Nephron progenitor cell (in vitro differentiated cells): ENCODE data around the gene UQCRC1.

Experiments
- DNase-seq: peaks from one replicate; pipeline ENCODE4 v3.0.0; 2021
- H3K27ac Mint-ChIP-seq: 2 replicates; pipeline ENCODE4 v1.8.0; 2021; ENCODE audit warnings: mild to moderate bottlenecking, moderate library complexity, mixed read lengths
- H3K27me3 Mint-ChIP-seq: 2 replicates; pipeline ENCODE4 v1.8.0; 2021; ENCODE audit warnings: mild to moderate bottlenecking, low read depth, mixed read lengths; ENCODE audit not compliant: poor library complexity
- H3K36me3 Mint-ChIP-seq: 2 replicates; pipeline ENCODE4 v1.8.0; 2021; ENCODE audit warnings: low read depth, mixed read lengths
- H3K4me1 Mint-ChIP-seq: 2 replicates; pipeline ENCODE4 v1.8.0; 2021; ENCODE audit warnings: mixed read lengths
- H3K4me3 Mint-ChIP-seq: 2 replicates; pipeline ENCODE4 v1.8.0; 2021; ENCODE audit warnings: mild to moderate bottlenecking, moderate library complexity, mixed read lengths
- H3K9me3 Mint-ChIP-seq: 2 replicates; pipeline ENCODE4 v1.8.0; 2021; ENCODE audit warnings: mild to moderate bottlenecking, moderate library complexity, mixed read lengths
- TF ChIP-seq, protein P1 (sequence below): fragments of 200-600 bp; sonication (generic); IDR thresholded peaks from 2 replicates; pipeline ENCODE4 v1.5.0; 2021; ENCODE audit warnings: antibody characterized with exemption

The UQCRC1 gene

DNA sequence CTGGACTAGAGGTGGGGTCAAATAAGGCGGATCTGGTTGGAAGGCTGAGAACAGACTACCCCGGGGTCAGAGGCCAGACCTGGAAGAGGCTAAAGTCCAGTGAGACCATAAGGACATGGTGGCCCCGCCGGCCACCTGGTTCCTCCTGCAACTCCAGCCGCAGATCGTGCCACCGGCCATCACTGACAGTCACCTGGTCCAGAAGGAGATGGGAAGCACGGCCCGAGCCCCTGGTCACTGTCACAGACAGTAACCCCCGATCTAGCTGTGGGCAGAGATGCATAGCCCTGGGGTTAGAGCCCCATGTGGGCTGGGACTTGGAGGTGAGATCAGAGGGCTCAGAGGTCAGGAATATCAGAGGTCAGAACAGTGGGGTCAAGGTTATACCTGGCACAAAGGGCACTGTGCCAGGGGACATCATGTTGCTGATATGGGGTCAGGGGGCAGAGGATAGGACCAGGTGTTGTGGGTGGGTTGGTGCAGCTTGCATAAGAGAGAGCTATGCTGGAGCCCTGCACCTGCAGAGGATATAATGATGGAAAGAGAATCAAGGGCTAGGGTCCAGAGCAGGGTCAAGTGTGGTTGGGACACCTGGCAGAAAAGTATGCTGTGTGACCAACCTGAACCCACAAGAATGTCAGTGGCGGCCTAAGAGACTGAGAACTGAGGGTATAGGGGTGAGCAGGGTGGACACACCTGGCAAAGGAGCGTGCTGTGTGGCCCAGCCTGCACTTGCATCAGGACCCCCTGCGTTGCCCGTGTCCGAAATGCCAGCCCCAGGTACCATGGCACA lies 43.7 kb upstream of the UQCRC1 start:
- Mint-ChIP-seq H3K27ac (no peak overlapping the region), H3K4me3 (no peak overlapping the region), H3K27me3 (peaks cover 13% of the 10 kb centered on the region), H3K4me1 (peaks cover 41% of the 10 kb centered on the region), H3K9me3 (no peaks in the 10 kb centered on the region), H3K36me3 (peaks cover 26% of the 10 kb centered on the region)
- DNase-seq, result no peak
- TF ChIP-seq, protein P1, sequence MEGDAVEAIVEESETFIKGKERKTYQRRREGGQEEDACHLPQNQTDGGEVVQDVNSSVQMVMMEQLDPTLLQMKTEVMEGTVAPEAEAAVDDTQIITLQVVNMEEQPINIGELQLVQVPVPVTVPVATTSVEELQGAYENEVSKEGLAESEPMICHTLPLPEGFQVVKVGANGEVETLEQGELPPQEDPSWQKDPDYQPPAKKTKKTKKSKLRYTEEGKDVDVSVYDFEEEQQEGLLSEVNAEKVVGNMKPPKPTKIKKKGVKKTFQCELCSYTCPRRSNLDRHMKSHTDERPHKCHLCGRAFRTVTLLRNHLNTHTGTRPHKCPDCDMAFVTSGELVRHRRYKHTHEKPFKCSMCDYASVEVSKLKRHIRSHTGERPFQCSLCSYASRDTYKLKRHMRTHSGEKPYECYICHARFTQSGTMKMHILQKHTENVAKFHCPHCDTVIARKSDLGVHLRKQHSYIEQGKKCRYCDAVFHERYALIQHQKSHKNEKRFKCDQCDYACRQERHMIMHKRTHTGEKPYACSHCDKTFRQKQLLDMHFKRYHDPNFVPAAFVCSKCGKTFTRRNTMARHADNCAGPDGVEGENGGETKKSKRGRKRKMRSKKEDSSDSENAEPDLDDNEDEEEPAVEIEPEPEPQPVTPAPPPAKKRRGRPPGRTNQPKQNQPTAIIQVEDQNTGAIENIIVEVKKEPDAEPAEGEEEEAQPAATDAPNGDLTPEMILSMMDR, result no peak

DNA sequence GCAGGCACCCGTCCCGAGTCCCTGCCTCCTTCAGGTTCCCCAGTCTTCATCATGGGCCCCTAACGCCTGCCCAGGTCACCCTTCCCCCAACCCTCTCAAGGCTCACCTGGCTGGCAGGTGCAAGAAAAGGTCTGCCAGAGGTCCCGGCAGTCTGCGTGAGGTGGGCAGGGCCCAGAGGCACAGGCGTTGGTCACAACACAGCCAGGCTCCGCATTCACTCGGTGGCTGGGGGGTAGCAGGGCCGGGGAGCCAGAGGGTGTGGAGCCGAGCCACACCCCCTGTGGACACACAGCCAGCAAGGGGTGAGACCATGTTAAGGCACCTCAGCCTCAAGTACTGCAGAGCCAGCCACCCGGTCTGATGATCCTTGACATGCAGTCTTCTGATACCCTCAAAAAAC lies 42.3 kb upstream of the UQCRC1 start:
- Mint-ChIP-seq H3K36me3 (peaks cover 19% of the 10 kb centered on the region), H3K27ac (peak overlapping the region; percentile 88), H3K4me1 (peaks cover 41% of the 10 kb centered on the region), H3K9me3 (no peaks in the 10 kb centered on the region), H3K27me3 (peaks cover 13% of the 10 kb centered on the region), H3K4me3 (no peak overlapping the region)
- DNase-seq, result no peak
- TF ChIP-seq, protein P1, result no peak

DNA sequence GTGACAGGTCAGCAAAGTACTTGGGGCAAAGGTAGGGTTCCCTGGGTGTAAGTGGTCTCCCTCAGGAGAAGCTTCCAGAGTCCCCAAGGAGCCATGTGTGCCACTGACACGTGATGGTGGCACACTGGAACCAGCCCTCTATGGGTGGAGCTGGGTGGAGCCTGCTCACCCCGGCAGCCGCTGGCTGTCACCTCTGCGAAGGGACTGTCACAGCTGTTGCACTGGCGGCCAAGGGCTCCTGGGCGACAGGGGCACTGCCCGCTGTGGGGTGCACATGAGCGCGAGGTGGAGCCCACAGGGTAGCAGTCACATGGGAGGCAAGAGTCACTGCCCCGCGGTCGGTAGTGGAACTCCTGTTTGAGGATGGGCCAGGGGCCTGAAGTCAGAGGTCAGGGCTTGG lies 41.3 kb upstream of the UQCRC1 start:
- Mint-ChIP-seq H3K27me3 (peaks cover 13% of the 10 kb centered on the region), H3K4me1 (peaks cover 41% of the 10 kb centered on the region), H3K27ac (no peak overlapping the region), H3K4me3 (no peak overlapping the region), H3K9me3 (no peaks in the 10 kb centered on the region), H3K36me3 (peaks cover 19% of the 10 kb centered on the region)
- TF ChIP-seq, protein P1, result no peak
- DNase-seq, result no peak

DNA sequence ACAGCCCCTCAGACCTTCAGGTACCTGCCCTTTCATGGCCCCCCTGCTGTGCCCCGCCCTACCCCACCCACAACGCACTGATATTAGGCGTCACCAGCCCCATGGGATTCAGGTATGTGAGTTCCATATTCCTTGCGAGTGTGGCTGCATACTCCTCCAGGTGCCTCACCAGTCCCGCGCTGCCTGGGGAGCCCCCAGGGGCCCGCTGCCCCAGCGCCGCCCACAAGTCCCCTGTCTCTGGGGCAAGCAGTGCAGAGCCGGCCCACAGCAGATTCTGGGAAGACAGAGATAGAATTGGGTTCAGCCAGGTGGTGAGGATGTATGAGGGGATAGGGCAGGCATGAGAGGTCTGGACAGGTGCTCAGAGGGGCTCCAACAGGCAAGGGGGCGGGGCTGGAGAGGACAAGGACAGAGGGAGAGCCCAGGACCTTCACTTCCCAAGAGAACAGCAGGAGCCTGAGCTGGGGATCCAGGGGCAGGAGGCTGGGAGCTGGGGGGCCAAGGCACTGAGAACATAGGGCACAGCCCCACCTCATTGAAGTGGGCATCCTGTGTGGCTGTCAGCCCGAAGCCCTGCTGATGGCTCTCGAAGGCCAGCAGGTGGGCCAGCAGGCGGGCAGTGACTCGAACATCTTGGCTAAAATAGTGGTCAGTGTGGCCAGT lies 38.9 kb upstream of the UQCRC1 start:
- no peak for DNase-seq
- peaks cover 21% of the 10 kb centered on the region for H3K4me1 Mint-ChIP-seq
- H3K27ac Mint-ChIP-seq, result no peak overlapping the region
- H3K36me3 Mint-ChIP-seq, result peaks cover 24% of the 10 kb centered on the region
- H3K9me3 Mint-ChIP-seq, result no peaks in the 10 kb centered on the region
- peaks cover 1% of the 10 kb centered on the region for H3K27me3 Mint-ChIP-seq
- TF ChIP-seq, protein P1, result no peak
- no peak overlapping the region for H3K4me3 Mint-ChIP-seq

DNA sequence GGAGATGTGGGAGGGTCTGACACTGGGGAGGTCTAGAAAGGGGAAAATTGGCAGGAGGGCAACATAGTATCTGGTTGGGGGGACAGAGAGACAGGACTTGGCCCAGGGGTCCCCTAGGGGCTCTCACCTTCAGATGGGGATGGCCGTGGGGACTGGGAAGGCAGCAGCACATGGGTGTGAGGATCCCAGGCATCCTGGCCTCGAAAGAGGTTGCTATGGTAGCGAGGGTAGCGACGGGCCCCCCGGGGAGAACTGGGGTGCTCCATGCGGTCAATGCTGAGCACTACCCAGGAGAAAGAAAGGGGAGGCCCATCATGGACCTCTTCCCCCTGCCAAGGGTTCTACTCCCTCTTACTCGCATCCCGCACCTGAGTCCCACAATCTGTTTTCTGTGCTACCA lies 38.3 kb upstream of the UQCRC1 start:
- DNase-seq, result no peak
- Mint-ChIP-seq H3K36me3 (peaks cover 23% of the 10 kb centered on the region), H3K9me3 (no peaks in the 10 kb centered on the region), H3K27me3 (no peaks in the 10 kb centered on the region), H3K4me1 (peaks cover 21% of the 10 kb centered on the region), H3K4me3 (no peak overlapping the region), H3K27ac (no peak overlapping the region)
- TF ChIP-seq, protein P1, result no peak
